ENCODE results near the gene SIRT6.
"Not testable (repeated sequence)": the region's sequence is repeated elsewhere in the genome, so short reads cannot be mapped to it uniquely, and the experiment has no call there.

SIRT6 gene

DNA sequence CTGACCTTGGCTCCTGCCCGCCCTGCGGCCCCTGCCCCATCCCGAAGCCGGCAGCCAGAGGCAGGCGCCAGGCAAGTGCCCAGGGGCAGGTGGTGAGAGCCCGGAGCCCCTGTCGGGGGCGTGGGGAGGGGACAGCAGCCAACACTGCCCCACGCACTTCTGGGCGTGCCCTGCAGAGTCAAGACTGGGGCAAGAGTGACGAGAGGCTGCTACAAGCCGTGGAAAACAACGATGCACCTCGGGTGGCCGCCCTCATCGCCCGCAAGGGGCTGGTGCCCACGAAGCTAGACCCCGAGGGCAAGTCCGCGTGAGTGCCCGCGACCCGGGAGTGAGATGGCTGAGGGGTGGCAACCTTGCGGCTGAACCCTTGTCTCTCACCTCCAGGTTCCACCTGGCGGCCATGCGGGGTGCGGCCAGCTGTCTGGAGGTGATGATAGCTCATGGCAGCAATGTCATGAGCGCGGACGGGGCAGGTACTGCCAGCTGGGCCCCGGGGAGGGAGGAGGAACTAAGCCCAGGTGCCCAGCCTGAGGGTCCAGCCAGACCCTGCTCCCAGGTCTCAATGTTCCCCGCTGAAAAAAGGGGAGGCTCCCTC lies 17.4 kb upstream of the SIRT6 start:
- no peak for DNase-seq

DNA sequence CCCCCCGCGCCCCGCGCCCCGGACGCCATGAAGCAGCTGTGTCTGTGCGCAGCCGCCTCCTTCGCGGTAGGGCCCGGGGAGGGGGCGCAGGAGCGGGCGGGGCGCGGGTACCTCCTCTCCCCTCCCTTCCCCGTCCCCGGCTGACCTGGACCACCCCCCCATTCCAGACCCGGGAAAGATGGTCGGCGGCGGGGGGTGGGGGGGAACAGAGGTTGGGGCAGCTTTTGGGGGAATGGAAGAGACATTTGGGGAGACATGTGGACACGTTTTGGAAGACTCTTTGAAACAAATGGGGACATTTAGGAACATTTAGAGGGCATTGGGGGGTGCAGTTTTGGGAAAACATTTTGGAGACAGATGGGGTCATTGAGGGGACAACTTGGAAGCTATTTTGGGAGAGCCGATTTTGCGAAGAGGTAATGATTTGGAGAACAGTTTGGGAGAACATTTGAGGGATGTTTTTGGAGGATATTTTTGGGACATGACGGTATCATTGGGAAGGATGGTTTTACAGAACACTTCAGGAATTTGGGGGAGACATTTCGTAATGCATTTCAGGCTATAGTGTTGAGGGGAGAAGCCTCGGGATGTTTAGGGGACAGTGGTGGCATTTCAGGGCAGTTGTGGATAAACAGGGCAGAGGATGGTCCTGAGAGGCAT lies 16.2 kb upstream of the SIRT6 start:
- no peak for DNase-seq

DNA sequence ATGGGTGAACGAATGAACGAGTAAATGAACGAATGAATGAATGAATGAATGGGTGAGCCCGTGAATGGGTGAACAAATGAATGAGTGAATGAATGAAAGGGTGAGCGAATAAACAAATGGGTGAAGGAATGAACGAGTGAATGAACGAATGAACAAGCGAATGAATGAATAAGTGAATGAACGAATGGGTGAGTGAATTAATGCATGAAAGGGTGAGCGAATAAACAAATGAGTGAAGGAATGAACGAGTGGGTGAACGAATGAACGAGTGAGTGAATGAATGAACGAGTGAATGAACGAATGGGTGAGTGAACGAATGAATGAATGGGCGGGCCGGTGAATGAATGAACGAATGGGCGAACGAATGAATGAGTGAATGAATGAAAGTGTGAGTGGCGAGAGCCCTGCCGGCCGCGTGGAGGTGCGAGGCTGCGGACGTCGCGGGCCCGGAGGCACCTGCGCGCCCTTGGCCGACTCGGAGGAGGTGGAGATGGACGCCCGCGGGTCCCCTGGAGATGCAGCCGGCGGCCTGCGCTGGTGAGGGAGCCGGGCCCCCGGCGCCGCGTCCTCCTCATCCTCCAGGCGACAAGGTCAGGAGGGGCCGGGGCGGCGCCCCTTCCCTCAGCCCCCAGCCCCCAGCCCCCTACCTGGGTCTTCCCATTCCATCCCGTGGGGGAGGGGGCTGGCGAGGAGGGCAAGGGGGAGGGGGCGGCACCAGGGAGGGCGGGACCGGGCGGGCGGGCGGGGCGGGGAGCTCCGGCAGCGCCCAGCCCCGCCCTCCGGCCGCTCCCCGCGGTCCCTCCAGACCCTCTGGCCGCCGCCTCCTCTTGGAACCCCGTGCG lies 15.5 kb upstream of the SIRT6 start:
- DNase-seq = no peak

DNA sequence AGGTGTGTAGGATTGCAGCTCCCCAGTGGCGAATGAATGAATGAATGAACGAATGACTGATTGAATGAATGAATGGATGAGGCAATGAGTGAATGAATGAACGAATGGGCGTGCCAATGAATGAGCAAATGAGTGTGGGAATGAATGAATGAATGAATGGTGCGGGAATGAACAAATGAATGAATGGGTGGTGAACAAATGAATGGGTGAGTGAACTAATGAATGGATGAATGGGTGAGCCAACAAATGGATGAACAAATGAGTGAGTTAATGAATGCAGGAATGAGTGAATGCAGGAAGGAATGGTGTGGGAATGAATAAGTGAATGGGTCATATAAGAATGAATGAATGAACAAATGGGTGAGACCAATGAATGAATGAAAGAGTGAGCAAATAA lies 14.9 kb upstream of the SIRT6 start:
- no peak for DNase-seq

DNA sequence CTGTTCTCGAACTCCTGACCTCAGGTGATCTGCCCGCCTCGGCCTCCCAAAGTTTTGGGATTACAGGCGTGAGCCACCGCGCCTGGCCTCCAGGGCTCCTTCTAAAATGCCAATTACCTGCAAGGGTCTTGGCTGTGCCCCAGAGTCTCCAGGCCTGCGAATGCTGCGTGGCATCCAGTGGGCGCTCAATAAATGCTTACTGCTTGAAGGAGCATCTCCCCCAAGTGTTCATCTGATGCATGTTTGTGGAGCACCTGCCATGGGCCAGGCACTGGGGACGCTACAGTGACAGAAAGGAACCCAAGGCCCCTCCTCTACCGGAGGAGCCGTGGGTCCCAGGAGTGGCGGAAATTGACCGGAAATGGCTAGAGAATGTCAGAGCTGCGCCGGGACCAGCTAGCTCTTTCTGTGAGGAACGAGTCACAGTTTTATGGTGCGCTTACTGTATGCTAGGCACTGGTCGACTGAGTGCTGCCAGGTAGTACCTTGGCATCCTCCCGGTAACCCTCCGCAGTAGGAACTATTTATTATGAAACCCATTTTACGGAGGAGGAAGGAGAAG lies 14.3 kb upstream of the SIRT6 start:
- DNase-seq = no peak

DNA sequence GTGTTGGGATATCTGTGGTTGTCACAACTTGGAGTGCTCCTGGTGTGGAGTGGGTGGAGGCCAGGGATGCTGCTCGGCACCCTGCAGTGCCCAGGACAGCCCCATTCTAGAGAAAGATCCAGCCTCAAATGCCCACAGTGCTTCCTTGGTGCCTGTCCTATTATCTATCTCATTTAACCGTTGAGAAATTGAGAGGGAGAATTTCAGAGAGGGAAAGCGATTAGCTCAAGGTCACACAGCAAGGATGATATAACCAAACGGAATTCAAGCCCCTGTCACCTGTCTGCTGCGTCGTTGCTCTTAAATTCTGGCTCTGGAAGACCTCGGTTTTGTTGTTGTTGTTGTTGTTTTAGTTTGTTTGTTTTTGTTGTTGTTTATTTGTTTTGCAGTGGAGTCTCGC lies 13.6 kb upstream of the SIRT6 start:
- DNase-seq = no peak

DNA sequence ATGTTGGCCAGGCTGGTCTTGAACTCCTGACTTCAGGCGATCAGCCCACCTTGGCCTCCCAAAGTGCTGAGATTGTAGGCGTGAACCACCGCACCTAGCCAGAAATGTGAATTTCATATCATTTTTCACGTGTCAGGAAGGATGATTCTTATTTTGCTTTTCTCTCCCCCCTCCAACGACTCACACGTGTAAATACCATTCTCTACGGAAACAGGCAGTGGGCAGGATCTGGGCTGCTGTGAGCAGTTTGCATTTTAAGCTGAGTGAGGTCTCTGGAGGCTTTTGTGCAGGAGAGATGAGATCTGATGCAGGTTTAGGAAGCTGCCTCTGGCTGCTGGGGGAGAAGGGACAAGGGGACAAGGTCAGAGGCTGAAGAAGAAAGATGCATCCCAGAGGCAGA lies 12.0 kb upstream of the SIRT6 start:
- no peak for DNase-seq

DNA sequence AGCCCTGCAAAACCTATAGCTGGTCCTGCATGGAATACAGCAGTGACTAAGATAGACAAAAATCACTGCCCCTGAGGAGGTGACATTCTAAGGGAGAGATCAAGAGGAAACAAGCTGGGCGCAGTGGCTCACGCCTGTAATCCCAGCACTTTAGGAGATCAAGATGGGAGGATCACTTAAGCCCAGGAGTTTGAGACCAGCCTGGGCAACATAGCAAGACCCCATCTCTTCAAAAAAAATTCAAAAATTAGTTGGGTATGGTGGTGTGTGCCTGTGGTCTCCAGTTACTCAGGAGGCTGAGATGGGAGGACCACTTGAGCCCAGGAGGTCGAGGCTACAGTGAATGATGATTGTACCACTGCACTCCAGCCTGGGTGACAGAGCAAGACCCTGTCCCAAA lies 10.2 kb upstream of the SIRT6 start:
- DNase-seq = not testable (repeated sequence)

DNA sequence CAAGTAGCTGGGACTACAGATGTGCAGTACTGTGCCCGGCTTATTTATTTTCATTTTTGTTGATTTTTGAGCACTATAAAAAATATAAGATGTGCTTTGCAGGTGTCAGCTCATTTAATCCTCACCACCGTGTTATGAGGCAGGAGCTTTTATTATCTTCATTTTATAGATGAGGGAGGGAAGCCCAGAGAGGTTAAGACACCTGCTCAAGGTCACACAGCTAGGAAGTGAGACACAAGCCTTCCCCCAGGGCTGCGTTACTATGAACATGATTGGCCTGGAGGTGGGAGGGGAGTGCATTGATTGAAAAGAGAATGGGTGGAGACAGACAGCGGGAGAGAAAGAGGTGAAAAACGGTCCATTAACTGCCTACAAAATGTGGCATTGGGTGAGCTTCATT lies 7.3 kb upstream of the SIRT6 start:
- no peak for DNase-seq

DNA sequence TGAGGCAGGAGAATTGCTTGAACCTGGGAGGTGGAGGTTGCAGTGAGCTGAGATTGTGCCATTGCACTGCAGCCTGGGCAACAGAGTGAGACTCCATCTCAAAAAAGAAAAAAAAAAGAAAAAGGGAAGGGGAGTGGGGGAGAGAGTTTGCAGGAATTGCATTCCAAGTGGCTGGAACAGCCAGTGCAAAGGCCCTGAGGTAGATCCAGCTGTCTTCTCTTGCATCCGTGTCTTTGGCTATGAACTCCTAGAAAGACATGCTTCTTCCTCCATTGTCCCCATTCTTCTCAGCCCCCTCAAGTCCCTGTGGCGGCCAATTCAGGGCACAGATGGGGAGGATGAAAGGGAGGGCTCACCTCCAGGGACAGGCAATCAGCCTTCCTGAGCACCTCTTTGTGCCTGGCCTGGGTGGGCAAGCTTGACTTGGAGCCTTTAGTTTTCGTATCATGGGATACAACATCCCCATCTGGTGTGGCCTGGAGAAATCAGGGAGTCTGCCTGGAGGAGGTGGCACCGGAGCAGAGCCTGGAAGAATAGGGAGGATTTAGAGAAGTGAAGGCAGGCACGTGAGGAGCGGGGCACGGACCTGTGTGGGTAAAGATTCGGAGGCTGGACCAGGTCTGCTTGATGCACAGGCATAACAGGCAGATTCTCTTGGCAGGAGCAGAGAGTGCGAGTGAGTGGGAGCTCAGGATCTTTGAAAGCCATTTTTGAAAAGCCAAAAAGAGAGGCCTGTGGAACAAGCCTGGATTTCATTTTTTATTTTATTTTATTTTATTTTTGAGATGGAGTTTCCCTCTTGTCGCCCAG lies 5.2 kb upstream of the SIRT6 start:
- DNase-seq = no peak

DNA sequence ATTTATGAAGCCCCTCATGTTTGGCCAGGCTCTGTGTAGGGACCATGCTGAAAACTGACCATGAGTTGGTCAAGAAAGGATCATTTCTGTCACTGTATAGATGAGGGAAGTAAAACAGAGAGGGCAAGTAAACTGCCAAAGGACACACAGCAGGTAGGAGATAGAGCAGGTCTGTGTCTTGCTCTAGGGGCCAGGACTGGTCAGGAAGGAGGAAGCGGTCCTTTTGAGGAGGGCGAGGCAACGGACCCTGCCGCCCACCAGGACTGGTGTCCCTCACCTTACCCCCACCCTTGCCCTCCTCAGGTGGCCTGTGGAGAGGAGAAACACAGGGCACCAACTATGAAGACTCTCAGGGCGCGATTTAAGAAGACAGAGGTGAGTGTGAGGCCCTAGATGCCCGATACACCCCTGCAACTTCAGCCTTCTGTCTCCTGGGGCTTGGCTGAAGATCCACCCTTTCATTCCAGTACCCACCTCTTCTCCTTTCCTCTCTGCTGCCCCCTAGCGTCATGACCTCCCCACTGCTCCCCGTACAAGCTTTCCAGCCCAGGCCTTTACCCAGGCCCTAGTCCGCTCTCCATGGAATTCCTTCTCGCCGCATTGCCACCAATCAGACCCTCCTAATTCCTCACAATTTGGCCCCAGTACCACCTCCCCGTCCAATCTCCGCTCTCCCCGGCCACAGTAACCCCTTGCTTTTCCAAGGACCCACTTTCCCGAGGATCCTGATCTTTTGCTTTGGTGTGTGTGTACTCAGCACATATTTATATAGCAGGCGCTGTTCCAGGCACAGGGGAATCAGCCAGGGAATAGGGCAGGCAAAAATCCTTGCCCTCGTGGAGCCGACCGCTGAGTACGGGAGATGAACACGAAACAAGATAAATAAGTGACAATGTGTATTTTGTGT lies 4.0 kb upstream of the SIRT6 start:
- peak; percentile 24 to 76 (median 62) for DNase-seq

DNA sequence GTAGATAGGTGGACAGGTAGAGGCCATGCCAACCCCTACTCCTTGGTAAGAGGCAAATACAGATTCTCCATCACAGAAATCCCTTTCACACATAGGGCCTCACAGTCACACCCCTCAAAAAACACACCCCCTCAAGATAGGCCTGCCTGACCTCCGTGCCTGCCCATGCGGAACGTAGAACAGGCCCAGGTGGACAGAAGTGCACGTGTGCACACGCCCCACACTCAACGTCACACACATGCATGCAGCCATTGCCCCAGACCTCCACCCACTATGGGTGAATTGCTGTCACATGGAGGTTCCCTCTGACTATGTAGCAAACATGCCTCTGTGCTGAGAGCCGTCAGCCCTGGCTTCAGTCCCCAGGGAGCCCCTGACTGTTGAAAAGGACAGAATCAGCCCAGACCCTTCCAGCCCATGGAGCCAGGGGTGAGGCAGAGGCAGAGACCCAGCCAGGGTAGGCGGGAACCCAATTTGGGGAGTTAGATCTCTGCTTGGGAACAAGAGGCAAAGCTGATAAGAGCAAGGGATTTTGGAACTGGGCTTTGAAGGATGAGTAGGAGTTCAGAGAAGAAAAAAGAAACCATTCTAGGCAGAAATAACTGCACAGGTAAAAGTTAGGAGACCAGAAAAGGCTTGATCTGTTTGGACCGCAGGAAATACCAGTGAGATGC lies 3.2 kb upstream of the SIRT6 start:
- DNase-seq = no peak

DNA sequence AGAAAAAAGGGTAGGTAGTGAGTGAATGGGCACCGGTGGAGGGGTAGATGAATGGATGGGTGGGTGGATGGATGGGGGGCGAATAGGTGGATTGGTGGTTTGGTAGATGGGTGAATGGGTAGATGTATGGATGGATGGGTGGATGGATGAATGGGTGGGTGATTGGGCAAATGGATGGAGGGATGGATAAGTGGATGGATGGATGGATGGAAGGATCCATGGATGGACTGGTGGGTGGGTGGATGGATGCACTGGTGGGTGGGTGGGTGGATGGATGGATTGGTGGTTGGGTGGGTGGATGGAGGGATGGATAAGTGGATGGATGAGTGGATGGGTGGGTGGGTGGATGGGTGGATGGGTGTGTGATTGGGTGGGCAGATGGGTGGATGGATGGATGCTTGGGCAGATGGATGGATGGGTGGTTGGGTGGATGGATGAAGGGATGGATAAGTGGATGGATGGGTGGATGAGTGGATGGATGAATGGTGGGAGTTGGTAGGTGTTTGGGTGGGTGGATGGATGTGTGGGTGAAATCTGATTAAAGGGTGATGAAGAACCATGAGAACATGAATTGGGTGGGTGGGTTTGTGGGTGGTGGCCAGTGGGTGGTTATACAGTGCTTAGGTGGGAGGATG lies 2.5 kb upstream of the SIRT6 start:
- DNase-seq = no peak

DNA sequence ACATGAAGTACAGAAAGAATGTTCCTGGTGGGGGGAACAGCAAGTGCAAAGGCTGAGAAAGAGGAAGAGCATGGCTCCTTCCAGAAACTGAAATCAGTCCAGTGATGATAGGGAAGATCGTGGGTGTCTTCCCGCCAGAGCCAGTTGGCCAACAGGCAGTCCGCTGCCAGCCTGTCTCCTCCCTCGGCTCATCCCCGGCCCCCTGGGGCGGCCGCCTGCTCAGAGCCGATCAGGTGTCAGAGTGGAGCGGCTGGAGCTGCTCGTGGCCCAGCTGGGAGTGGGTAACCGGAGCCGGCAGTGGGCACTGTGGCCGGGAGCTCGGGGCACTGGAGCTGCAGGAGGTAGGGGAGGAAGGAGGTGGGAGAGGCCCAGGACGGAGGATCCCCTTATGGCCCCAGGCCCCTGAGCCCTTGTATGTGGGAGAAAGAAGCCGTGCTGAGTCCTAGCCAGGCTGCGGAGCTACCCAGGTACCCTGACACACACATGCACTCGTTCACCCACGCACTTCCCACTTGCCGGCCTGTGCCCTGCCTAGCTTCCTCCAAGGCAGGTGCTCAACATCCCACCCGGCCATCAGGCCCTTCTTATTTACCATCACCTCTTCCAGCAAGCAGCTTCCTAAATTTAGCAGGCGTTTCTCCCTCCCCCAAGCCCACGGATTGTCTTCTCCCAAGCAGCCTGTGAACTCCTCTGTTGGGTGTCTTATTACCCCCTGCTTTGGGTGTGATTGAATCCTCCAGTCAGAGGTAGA lies 1.8 kb upstream of the SIRT6 start:
- no peak for DNase-seq

DNA sequence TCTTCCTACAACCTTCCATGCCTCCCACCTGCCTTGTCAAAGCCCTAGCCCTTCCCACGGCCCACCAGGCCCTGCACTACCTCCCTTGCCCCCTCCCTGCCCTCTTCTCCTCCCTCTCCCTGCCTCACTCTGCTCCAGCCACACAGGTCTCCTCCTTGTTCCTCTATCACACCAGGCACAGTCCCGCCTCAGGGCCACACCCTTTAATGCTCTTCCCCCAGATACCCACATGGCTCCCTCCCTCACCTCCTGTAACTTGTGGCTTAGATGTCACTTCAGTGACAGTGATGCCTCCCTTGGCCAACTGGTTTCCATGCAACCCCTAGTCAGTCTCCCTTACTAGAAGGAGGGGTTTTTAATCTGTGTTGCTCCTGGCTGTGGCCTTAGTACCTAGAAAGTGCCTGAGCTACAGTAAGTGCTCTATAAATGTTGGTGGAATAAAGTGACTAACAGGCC lies 1.3 kb downstream of the SIRT6 start:
- no peak for DNase-seq

DNA sequence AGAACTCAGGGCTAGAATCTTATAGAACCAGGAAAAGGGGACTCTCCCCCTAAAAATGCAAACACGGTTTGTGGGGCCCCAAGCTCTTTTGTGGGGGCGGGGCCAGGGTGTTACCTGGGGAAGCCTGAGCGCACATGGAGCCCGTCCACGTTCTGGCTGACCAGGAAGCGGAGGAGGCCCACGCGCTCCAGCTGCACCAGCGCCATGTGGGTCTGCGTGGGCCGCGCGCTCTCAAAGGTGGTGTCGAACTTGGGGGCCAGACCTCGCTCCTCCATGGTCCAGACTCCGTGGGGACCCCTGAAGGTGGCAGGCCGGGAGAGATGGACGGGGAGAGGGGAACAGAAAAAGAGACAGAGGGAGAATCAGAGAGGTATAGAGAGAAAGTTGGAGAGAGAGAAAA lies 3.4 kb downstream of the SIRT6 start:
- no peak for DNase-seq

DNA sequence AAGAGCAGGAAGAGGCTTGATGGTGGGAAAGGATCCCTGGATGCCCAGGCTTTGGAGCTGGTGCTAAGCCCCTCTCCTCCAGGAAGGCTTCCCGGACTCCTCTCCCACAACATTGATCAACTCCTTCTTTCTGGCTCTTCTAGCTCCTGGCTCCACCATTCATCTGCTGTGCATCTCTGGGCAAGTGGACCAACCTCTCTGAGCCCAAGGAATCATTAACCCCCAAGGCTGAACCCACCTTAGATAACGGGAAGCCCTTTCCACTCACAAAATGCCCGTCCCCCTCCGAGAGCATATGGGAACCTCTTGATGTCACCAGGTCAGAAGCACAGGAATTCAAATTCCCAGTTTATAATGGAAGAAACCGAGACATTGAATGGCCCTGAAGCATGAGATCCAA lies 5.2 kb downstream of the SIRT6 start:
- DNase-seq = no peak

DNA sequence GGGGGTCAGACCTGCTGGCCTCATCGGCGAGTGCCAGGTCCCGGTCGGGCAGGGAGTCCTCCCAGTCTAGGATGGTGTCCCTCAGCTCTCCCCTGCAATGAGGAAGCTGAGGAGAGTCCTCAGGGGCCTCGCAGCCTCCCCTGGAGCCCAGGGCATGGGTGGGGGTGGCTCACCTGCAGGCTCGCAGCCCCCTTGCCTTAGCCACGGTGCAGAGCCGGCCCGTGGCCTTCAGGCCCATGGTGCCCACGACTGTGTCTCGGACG lies 6.8 kb downstream of the SIRT6 start:
- no peak for DNase-seq

DNA sequence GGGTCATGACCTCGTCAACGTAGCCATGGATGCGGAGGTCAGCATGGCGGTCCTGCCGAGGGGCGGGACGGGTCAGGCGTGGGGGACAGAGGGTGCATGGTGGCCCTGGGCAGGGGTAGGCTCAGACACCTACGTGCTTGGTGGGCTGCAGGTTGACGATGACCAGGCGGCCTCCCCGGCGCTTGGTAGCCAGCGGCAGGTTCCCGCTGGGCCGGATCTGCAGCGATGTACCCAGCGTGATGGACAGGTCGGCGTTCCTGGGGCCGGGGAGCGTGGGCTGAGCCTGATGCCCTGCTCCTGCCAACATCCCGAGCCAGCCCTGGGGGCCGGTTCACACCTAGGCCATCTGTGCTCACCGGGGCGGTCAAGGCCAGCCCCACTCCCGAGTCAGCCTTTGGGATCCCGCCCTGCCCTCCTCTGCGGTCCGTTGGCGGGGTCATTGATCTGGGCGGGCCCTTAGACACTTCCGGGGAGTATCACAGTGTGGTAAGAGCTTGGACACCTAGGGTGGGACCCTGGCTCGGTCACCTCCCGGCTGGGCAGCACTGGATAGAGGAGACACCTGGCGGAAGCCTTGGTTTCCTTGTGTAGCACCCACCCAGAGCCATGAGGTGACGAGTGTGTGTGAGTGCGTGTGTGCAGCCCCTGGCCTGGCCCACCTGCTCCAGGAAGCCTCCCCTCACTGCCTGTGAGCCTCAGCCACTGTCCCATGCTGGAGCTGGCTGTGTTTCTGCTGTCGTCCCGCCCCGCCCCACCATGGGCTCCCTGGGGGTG lies 7.3 kb downstream of the SIRT6 start:
- DNase-seq = no peak

Measured in T-helper 1 cell (primary cell).